ENCODE data around the gene VPS39.

VPS39 gene

DNA sequence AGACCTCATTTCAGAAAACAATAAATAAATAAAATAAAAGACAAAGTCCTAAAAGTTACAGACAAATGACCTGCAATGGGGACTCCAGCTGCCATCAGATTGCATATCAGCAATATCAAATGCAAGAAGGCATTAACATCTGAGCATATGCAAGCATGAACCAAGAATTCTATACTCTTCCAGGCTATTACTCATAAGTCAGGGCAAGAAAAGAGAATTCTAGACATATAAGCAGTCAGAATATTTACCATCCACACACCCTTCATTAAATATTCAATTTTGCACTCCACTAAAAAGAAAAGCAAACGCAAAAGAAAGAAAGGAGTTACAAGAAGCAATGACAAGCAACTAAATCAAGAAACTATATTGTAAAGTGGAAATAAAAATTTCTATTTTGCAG lies 72.8 kb downstream of the VPS39 start:
- TF ChIP-seq CTCF (IDR thresholded peaks at IDR 0.05; ENCODE audit: extremely low read depth, insufficient read depth, missing control alignments), result no peak
- in situ Hi-C loops (cut with MboI; ENCODE audit: low pct_unique_long_range_greater_than_20kb, low sequenced_read_pairs, unreplicated experiment), result loop anchor here (10.0 kb wide), 1 partner anchor 71 kb away; no protein-coding TSS in a partner anchor
- no peak for DNase-seq (ENCODE audit: low spot score)

DNA sequence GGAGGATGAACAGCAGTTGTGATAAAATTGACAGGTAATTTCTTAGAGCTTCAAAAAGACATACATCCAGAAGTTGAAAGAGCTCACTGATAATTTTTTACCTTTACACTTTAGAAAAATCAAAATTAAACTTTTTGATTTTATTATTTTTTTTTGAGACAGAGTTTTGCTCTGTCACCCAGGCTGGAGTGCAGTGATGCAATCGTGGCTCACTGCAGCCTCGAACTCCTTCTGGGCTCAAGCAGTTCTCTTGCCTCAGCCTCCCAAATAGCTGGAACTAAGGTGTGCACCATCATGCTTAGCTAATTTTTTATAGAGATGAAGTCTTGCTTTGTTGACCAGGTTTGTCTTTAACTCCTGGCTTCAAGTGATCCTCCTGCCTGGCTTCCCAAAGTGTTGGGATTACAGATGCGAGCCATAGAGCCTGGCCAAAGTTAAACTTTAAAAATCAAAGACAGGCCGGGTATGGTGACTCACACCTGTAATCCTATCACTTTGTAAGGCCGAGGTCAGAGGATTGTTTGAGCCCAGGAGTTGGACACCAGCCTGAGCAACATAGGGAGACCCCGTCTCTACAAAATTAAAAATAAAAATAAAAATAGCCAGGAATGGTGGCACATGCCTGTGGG lies 73.4 kb downstream of the VPS39 start:
- DNase-seq (ENCODE audit: low spot score), result no peak
- no peak for TF ChIP-seq CTCF (IDR thresholded peaks at IDR 0.05; ENCODE audit: extremely low read depth, insufficient read depth, missing control alignments)
- in situ Hi-C loops (cut with MboI; ENCODE audit: low pct_unique_long_range_greater_than_20kb, low sequenced_read_pairs, unreplicated experiment), result loop anchor here (10.0 kb wide), 1 partner anchor 70 kb away; no protein-coding TSS in a partner anchor

DNA sequence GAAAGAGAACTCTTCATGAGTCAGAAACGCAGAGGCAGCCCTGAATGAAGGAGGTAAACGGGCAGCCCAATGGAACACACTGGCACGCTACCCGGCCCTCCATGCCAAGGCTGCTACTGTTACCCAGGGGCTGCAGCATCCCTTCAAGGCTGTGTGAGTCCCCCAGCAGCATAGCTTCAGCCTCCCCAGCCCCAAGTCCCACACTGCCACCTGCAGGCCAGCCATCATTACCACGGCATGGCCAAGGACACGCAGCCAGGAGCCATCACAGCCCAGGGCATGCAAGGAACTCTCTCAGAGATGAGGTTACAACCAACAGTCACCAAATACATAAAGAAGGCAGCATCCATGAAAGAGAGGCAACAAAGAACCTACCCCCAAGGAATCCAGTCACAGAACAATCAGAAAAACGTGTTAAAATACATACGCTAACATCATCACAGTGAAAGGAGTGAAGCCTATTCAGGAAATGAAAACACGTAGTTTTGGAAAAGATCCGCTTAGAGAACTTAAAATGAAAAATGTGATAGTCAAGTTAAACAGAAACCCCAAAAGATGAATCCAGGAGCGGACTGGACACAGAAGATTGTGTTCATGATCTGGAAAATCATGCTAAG lies 74.1 kb downstream of the VPS39 start:
- TF ChIP-seq CTCF (IDR thresholded peaks at IDR 0.05; ENCODE audit: extremely low read depth, insufficient read depth, missing control alignments), result peak; percentile 84
- peak; percentile 58 for DNase-seq (ENCODE audit: low spot score)
- in situ Hi-C loops (cut with MboI; ENCODE audit: low pct_unique_long_range_greater_than_20kb, low sequenced_read_pairs, unreplicated experiment), result loop anchor here (10.0 kb wide), 1 partner anchor 69 kb away; no protein-coding TSS in a partner anchor

GRCh38 chr15:42133356-42133755 lies 74.7 kb downstream of the VPS39 start:
- no peak for DNase-seq (ENCODE audit: low spot score)
- in situ Hi-C loops (cut with MboI; ENCODE audit: low pct_unique_long_range_greater_than_20kb, low sequenced_read_pairs, unreplicated experiment), result loop anchor here (10.0 kb wide), 1 partner anchor 69 kb away; no protein-coding TSS in a partner anchor
- TF ChIP-seq CTCF (IDR thresholded peaks at IDR 0.05; ENCODE audit: extremely low read depth, insufficient read depth, missing control alignments), result no peak

DNA sequence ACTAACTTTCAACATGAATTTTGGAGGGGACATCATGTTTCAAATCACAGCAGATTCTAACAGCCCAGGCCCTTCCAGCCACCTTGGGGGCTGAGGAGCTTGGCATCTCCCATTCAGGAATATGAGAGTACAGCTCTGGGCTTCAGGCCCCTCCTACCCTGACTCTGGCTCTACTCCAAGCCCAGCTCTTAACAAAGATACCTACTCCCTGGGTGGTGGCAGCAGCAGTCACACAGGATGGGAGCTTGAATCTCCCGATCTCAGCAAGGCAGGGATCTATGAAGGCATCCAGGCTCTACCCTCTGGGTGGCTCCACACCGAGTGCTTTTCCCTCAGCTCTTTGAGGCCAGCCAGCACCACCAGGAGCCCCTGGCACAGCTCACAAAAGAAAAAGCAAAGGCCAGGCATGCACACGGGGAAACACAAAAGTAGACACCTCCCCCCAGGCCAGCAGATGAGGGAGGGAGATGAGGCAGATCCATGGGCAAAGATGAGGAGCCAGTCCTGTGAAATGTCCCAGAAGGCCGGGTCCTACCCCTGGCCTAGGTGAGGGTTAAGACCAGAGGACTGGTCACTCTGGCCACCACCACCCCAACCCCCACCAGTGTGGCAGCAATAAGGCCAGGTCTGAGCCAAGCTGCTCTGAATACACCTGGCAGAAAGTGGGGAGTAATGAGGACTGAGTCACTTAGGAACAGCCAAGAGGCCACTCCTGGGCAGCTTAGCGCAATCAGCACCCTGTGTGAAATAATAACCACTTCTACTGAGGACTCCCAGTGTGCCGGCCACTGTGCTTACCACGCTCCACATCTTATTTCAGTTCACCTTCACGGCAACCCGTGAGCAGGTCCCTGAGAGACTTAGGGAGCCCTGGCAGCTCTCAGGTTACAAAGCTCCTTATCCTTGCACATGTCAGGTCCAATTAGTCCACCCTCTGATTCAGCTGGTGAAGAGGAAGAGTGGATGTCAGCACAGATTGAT lies 76.0 kb downstream of the VPS39 start:
- TF ChIP-seq CTCF (IDR thresholded peaks at IDR 0.05; ENCODE audit: extremely low read depth, insufficient read depth, missing control alignments), result no peak
- no peak for DNase-seq (ENCODE audit: low spot score)
- in situ Hi-C loops (cut with MboI; ENCODE audit: low pct_unique_long_range_greater_than_20kb, low sequenced_read_pairs, unreplicated experiment), result loop anchor here (10.0 kb wide), 1 partner anchor 67 kb away; no protein-coding TSS in a partner anchor

DNA sequence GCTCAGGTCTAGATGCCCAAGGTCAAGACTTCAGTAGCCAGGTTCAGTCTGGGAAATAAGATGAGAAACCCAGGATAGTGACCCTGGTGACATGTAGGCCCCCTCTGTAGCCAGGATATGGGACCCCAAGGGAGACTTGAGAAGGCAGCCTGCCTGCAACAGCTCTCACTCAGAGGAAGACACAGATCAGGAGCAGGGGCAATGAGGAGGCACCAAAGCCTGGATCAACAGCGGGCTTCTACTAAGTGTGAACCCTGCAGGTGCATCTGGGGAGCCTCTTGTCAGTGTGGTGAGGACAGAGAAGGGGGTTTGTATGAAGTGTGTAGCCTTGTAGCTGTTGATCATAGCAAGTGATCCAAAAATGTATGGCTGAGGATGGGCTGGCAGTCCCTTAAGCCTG lies 77.1 kb downstream of the VPS39 start:
- DNase-seq (ENCODE audit: low spot score), result no peak
- TF ChIP-seq CTCF (IDR thresholded peaks at IDR 0.05; ENCODE audit: extremely low read depth, insufficient read depth, missing control alignments), result no peak
- in situ Hi-C loops (cut with MboI; ENCODE audit: low pct_unique_long_range_greater_than_20kb, low sequenced_read_pairs, unreplicated experiment), result loop anchor here (10.0 kb wide), 1 partner anchor 66 kb away; no protein-coding TSS in a partner anchor

Data from GM13977 (cell line).